Psoas muscle (tissue), 8 donors: ENCODE measurements around the gene KCTD18. TPM values are rescaled to one million over a fixed set of nuclear protein-coding genes. Genes with fewer than 3 reads are reported as not detected.

Source experiments
- ATAC-seq, 4 donors: fragments of 200-7000 bp; cut with Tn5 transposase; one replicate each; pipeline ENCODE4 v1.9.1; 2020; ENCODE audit warnings: moderate library complexity in 3 of 4, mild to moderate bottlenecking in 2 of 4
- DNase-seq, 2 donors: peaks; one replicate each; pipeline ENCODE4 v3.0.0-alpha.2; 2020
- H3K27ac ChIP-seq: fragments of 200-600 bp; one replicate; pipeline ENCODE4 v1.8.0; 2022
- H3K27me3 ChIP-seq, 3 donors: fragments of 200-600 bp in 1 of 3; one replicate each; pipeline versions ENCODE4 v1.6.1 to v1.8.0; 2013 to 2022; ENCODE audit warnings: low read length in 2 of 3, mild to moderate bottlenecking in 2 of 3, moderate library complexity in 1 of 3; ENCODE audit not compliant: insufficient read depth in 3 of 3
- H3K36me3 ChIP-seq, 2 donors: fragments of 200-600 bp in 1 of 2; one replicate each; pipeline versions ENCODE4 v1.6.1 to v1.8.0; 2013 to 2022; ENCODE audit warnings: low read depth in 1 of 2, mild to moderate bottlenecking in 1 of 2, moderate library complexity in 1 of 2; ENCODE audit not compliant: insufficient read depth in 1 of 2
- H3K4me1 ChIP-seq: fragments of 200-600 bp; one replicate; pipeline ENCODE4 v1.8.0; 2022
- H3K4me3 ChIP-seq: fragments of 200-600 bp; one replicate; pipeline ENCODE4 v1.8.0; 2022; ENCODE audit warnings: mild to moderate bottlenecking
- H3K9me3 ChIP-seq: fragments of 200-600 bp; one replicate; pipeline ENCODE4 v1.8.0; 2022
- CTCF ChIP-seq: fragments of 200-600 bp; IDR thresholded peaks from one replicate; pipeline ENCODE4 v1.8.0; 2022; ENCODE audit warnings: antibody characterized with exemption
- WGBS, 3 donors: extraction: QIAGEN DNeasy Blood & Tissue Kit; methylation state at CpG; one replicate each; pipeline versions ENCODE4 v1.1.6 to v1.1.7; 2013; 5-methylcytosine and 5-hydroxymethylcytosine counted together
- intact Hi-C, 2 donors: fragments of 100-400 bp; cut with DNase I; formaldehyde crosslinking; loops; one replicate each; pipeline versions ENCODE4 v1.11.0 to v1.14.2; 2022
- polyA plus RNA-seq, 3 donors: library from polyadenylated mRNA; stranded (reverse); fragments of 200-250 nt; gene quantifications; one replicate each; pipeline ENCODE4 v1.2.3, GENCODE V29; 2013
- total RNA-seq, 4 donors: library from RNA; stranded (reverse); fragmentation: NEBNext Ultra II Directional in 2 of 4; extraction: Animal tissue kit (Norgen Biotek cat#: 25700) in 2 of 4; gene quantifications; one replicate each; pipeline versions ENCODE4 v1.2.1 to v1.2.4, GENCODE V29; 2021 to 2023
- donor health status: healthy with polysubstance abuse.
- donor health status: DM: no; HTN: no; CAD: no; lungs with moderate emphysema.
- donor health status: Bipolar disorder and iron deficiency.
- donor health status: healthy.
- donor health status: DM: yes; HTN: yes; CAD: no.
- donor health status: DM: no; HTN: no; CAD: no.
- donor health status: DM: no; HTN: no; CAD: no.
- donor health status: DM: yes; HTN: yes; CAD: no.

Gene KCTD18
- total and polyA plus RNA-seq, 7 donors: 7.1 to 24.0 (median 10.3) TPM

- H3K36me3 ChIP-seq: peaks cover 5 to 84% of the 10 kb centered on the region in 2 donors
- H3K4me1 ChIP-seq: no peaks in the 10 kb centered on the region
- H3K27me3 ChIP-seq: no peaks in the 10 kb centered on the region
- intact Hi-C loops: no loop called here
- H3K27ac ChIP-seq: no peak overlapping the region
- no peak for TF ChIP-seq CTCF
- H3K4me3 ChIP-seq: no peak overlapping the region
- DNase-seq: no peak
- no peaks in the 10 kb centered on the region for H3K9me3 ChIP-seq
- ATAC-seq: no peak
Measured at GRCh38 chr2:200492656-200493055, 17.2 kb downstream of the KCTD18 start.

DNA sequence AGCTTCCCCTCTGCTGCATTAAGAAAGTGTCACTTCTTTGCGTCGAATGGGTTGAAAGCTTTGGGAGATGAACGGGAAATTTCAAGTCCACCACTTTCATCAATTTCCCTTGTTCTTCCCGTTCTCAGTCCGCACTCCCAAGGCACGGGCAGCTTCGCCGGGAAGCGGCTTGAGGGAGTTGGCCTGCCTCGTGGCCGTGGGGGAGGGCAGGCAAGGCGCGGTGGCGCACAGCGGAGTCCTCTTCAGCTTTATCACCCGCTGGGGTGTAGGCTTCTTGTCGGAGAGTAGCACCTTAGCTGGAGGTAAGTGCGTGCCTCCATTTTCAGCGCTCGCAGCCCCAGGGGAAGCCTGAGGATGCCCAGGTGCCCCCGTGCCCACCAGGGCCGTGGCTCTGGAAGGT lies 19.9 kb downstream of the KCTD18 start:
- H3K27me3 ChIP-seq: no peaks in the 10 kb centered on the region
- DNase-seq: no peak
- no peak overlapping the region for H3K27ac ChIP-seq
- intact Hi-C loops: no loop called here
- no peak for ATAC-seq
- WGBS, 3 donors: 93 to 96% (median 94%) methylated on average over 22 of the region's 22 CpGs
- peaks cover 5 to 58% of the 10 kb centered on the region in 2 donors for H3K36me3 ChIP-seq
- peaks cover 3% of the 10 kb centered on the region for H3K4me1 ChIP-seq
- no peak overlapping the region for H3K4me3 ChIP-seq
- H3K9me3 ChIP-seq: no peaks in the 10 kb centered on the region
- TF ChIP-seq CTCF: no peak

GRCh38 chr2:200488169-200488568 lies 21.7 kb downstream of the KCTD18 start:
- no peak for TF ChIP-seq CTCF
- H3K4me1 ChIP-seq: peaks cover 3% of the 10 kb centered on the region
- H3K9me3 ChIP-seq: no peaks in the 10 kb centered on the region
- DNase-seq (no peak), ATAC-seq (no peak)
- H3K27ac ChIP-seq: no peak overlapping the region
- intact Hi-C loops: no loop called here
- H3K36me3 ChIP-seq: peaks cover 5 to 40% of the 10 kb centered on the region in 2 donors
- 61 to 73% (median 72%) methylated on average over 4 of the region's 4 CpGs for WGBS, 3 donors
- no peak overlapping the region for H3K4me3 ChIP-seq
- no peaks in the 10 kb centered on the region for H3K27me3 ChIP-seq

GRCh38 chr2:200486529-200486928 lies 23.3 kb downstream of the KCTD18 start:
- ATAC-seq (no peak), DNase-seq (no peak)
- H3K36me3 ChIP-seq: peaks cover 5 to 23% of the 10 kb centered on the region in 2 donors
- TF ChIP-seq CTCF: no peak
- no peak overlapping the region for H3K4me3 ChIP-seq
- H3K9me3 ChIP-seq: no peaks in the 10 kb centered on the region
- WGBS, 3 donors: 53 to 57% (median 54%) methylated on average over 2 of the region's 2 CpGs
- H3K4me1 ChIP-seq: peaks cover 3% of the 10 kb centered on the region
- no peaks in the 10 kb centered on the region for H3K27me3 ChIP-seq
- H3K27ac ChIP-seq: no peak overlapping the region
- intact Hi-C loops: no loop called here

DNA sequence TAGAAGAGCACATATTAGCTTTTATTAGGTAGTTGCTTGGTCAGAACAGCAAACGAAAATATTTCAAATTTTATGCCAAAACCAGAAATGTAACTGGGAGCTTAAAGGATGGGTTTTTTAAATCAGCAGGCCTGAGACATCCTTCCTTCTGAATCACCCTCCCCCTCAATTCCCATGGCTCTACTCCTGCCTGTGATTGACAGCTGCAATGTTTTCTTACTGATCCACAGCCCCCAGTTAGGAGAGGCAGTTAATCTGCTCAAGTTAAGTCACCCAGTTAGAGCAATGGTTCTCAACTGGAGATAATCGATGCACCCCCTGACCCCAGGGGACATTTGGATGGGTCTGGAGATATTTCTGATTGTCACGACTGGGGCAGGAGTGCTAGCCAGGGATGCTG lies 24.9 kb downstream of the KCTD18 start:
- ATAC-seq (no peak), DNase-seq (no peak)
- Histone ChIP-seq H3K36me3 (peaks cover 2 to 9% of the 10 kb centered on the region in 2 donors), H3K4me1 (peaks cover 3% of the 10 kb centered on the region), H3K9me3 (no peaks in the 10 kb centered on the region), H3K27me3 (no peaks in the 10 kb centered on the region), H3K4me3 (no peak overlapping the region), H3K27ac (no peak overlapping the region)
- WGBS, 3 donors: 57 to 64% (median 59%) methylated on average over 3 of the region's 3 CpGs
- intact Hi-C loops: loop anchor here in 1 of 2 donors (5.0 kb wide), 1 partner anchor 178 kb away; the partner anchor contains the start of gene SPATS2L
- no peak for TF ChIP-seq CTCF
